NCI-H1092 treated with DMSO at 0.1 percent for 48 hours (cell line): ENCODE results near the gene FGR.
A peak's percentile ranks its signal among the peaks of the same experiment; 100 is the strongest.
"Not testable (repeated sequence)": the region's sequence is repeated elsewhere in the genome, so short reads cannot be mapped to it uniquely, and the experiment has no call there.

ENCODE experiments used
- DNase-seq: peaks from one replicate; lab custom pipeline; 2025; lab: John Stamatoyannopoulos, UW

Gene FGR

GRCh38 chr1:27634985-27635367 is at the start of gene FGR:
FGR (minus strand) TSS chr1:27635185; CDS start chr1:27623916, 11,269 bp downstream.
- no peak for DNase-seq

GRCh38 chr1:27684176-27684575 is 49.2 kb upstream of the FGR start:
- no peak for DNase-seq

GRCh38 chr1:27682351-27682944 is 47.5 kb upstream of the FGR start:
- DNase-seq: no peak

GRCh38 chr1:27681580-27681979 is 46.6 kb upstream of the FGR start:
- DNase-seq: not testable (repeated sequence)

- DNase-seq: not testable (repeated sequence)
These were observed 45.3 kb upstream of the FGR start for GRCh38 chr1:27680225-27680791.

GRCh38 chr1:27678747-27679146 is 43.8 kb upstream of the FGR start:
- DNase-seq: no peak

- DNase-seq: no peak
These were observed 41.4 kb upstream of the FGR start for GRCh38 chr1:27676410-27676809.

- DNase-seq: no peak
These were observed 37.7 kb upstream of the FGR start for GRCh38 chr1:27672750-27673112.

GRCh38 chr1:27671964-27672749 is 37.2 kb upstream of the FGR start, which contains the start of gene IFI6:
IFI6 (minus strand) TSS chr1:27672192; CDS start chr1:27669314, 2,878 bp downstream.
- peak; percentile 96 for DNase-seq

- no peak for DNase-seq
These were observed 34.9 kb upstream of the FGR start for GRCh38 chr1:27669876-27670275.

- peak; percentile 78 for DNase-seq
These were observed 34.1 kb upstream of the FGR start for GRCh38 chr1:27668808-27669723.

GRCh38 chr1:27668121-27668807 is 33.3 kb upstream of the FGR start:
- no peak for DNase-seq

GRCh38 chr1:27666791-27667254 is 31.8 kb upstream of the FGR start:
- DNase-seq: no peak

- no peak for DNase-seq
These were observed 31.3 kb upstream of the FGR start for GRCh38 chr1:27666294-27666693.

GRCh38 chr1:27665016-27665651 is 30.1 kb upstream of the FGR start:
- no peak for DNase-seq

GRCh38 chr1:27664291-27664690 is 29.3 kb upstream of the FGR start:
- no peak for DNase-seq

- peak; percentile 75 for DNase-seq
These were observed 27.9 kb upstream of the FGR start for GRCh38 chr1:27662707-27663393.

- DNase-seq: no peak
These were observed 27.3 kb upstream of the FGR start for GRCh38 chr1:27662261-27662660.

- DNase-seq: no peak
These were observed 26.6 kb upstream of the FGR start for GRCh38 chr1:27661412-27662075.

- no peak for DNase-seq
These were observed 25.4 kb upstream of the FGR start for GRCh38 chr1:27660300-27660835.
